ENCODE measurements around the gene TMEM39B. TPM values are rescaled to one million over a fixed set of nuclear protein-coding genes. Genes with fewer than 3 reads are reported as not detected.

The TMEM39B gene
- polyA plus RNA-seq, result 5.9 TPM

- H3K4me1 Mint-ChIP-seq, result peaks cover 25 to 28% (median 26%) of the 10 kb centered on the region in 3 donors
These were observed at the start of gene TMEM39B for GRCh38 chr1:32072622-32073298. Gene TMEM39B (plus strand): TSS chr1:32072939. CDS start chr1:32073048, 109 bp downstream.

GRCh38 chr1:32023351-32023750 lies 49.4 kb upstream of the TMEM39B start:
- peaks cover 38 to 46% (median 42%) of the 10 kb centered on the region in 3 donors for H3K4me1 Mint-ChIP-seq
- H3K27me3 Mint-ChIP-seq, result no peaks in the 10 kb centered on the region
- no peaks in the 10 kb centered on the region for H3K9me3 Mint-ChIP-seq
- peaks cover 1% of the 10 kb centered on the region for H3K36me3 Mint-ChIP-seq
- no peak overlapping the region for H3K4me3 Mint-ChIP-seq
- H3K27ac Mint-ChIP-seq, result peak overlapping the region in 2 of 3 donors; percentile 36 to 53

More at GRCh38 chr1:32072622-32073298, at the start of gene TMEM39B:
- Mint-ChIP-seq H3K27ac (peak within 1 kb of the TSS; percentile 94 to 95 (median 95)), H3K36me3 (peaks cover 4% of the 10 kb centered on the region), H3K4me3 (peak within 1 kb of the TSS; percentile 93 to 99 (median 97)), H3K9me3 (peaks cover 0 to 2% (median 0%) of the 10 kb centered on the region in 3 donors), H3K27me3 (no peaks in the 10 kb centered on the region)

- H3K9me3 Mint-ChIP-seq, result no peaks in the 10 kb centered on the region
- no peak overlapping the region for H3K27ac Mint-ChIP-seq
- H3K36me3 Mint-ChIP-seq, result peaks cover 1% of the 10 kb centered on the region
- peak overlapping the region in 1 of 4 donors; percentile 5 for H3K4me3 Mint-ChIP-seq
- H3K4me1 Mint-ChIP-seq, result peaks cover 39 to 50% (median 42%) of the 10 kb centered on the region in 3 donors
- no peaks in the 10 kb centered on the region for H3K27me3 Mint-ChIP-seq
These were observed 47.2 kb upstream of the TMEM39B start for GRCh38 chr1:32025515-32025914.

GRCh38 chr1:32028746-32029145 lies 44.0 kb upstream of the TMEM39B start:
- H3K4me1 Mint-ChIP-seq, result peaks cover 24 to 38% (median 36%) of the 10 kb centered on the region in 3 donors
- H3K27me3 Mint-ChIP-seq, result no peaks in the 10 kb centered on the region
- H3K36me3 Mint-ChIP-seq, result peaks cover 1% of the 10 kb centered on the region
- H3K9me3 Mint-ChIP-seq, result no peaks in the 10 kb centered on the region
- no peak overlapping the region for H3K4me3 Mint-ChIP-seq
- H3K27ac Mint-ChIP-seq, result no peak overlapping the region

GRCh38 chr1:32031578-32032274 lies 41.0 kb upstream of the TMEM39B start:
- no peaks in the 10 kb centered on the region for H3K36me3 Mint-ChIP-seq
- no peaks in the 10 kb centered on the region for H3K9me3 Mint-ChIP-seq
- H3K27ac Mint-ChIP-seq, result peak overlapping the region in 1 of 3 donors; percentile 69
- no peaks in the 10 kb centered on the region for H3K27me3 Mint-ChIP-seq
- H3K4me1 Mint-ChIP-seq, result peaks cover 21 to 32% (median 30%) of the 10 kb centered on the region in 3 donors
- H3K4me3 Mint-ChIP-seq, result no peak overlapping the region

- Mint-ChIP-seq H3K4me1 (peaks cover 15 to 28% (median 26%) of the 10 kb centered on the region in 3 donors), H3K27ac (peak overlapping the region in 1 of 3 donors; percentile 69), H3K36me3 (no peaks in the 10 kb centered on the region), H3K9me3 (no peaks in the 10 kb centered on the region), H3K4me3 (no peak overlapping the region), H3K27me3 (no peaks in the 10 kb centered on the region)
These were observed 40.5 kb upstream of the TMEM39B start for GRCh38 chr1:32032275-32032615.

- Mint-ChIP-seq H3K9me3 (no peaks in the 10 kb centered on the region), H3K36me3 (peaks cover 4% of the 10 kb centered on the region), H3K4me1 (peaks cover 5 to 16% (median 12%) of the 10 kb centered on the region in 3 donors), H3K4me3 (no peak overlapping the region), H3K27me3 (no peaks in the 10 kb centered on the region), H3K27ac (peak overlapping the region in 1 of 3 donors; percentile 35)
These were observed 37.6 kb upstream of the TMEM39B start for GRCh38 chr1:32035119-32035518.

- no peaks in the 10 kb centered on the region for H3K9me3 Mint-ChIP-seq
- H3K4me3 Mint-ChIP-seq, result no peak overlapping the region
- H3K27me3 Mint-ChIP-seq, result no peaks in the 10 kb centered on the region
- H3K4me1 Mint-ChIP-seq, result peaks cover 0 to 4% (median 0%) of the 10 kb centered on the region in 3 donors
- no peak overlapping the region for H3K27ac Mint-ChIP-seq
- peaks cover 6% of the 10 kb centered on the region for H3K36me3 Mint-ChIP-seq
These were observed 32.0 kb upstream of the TMEM39B start for GRCh38 chr1:32040711-32041110.

GRCh38 chr1:32042330-32042729 lies 30.4 kb upstream of the TMEM39B start:
- no peaks in the 10 kb centered on the region for H3K9me3 Mint-ChIP-seq
- no peak overlapping the region for H3K4me3 Mint-ChIP-seq
- peaks cover 0 to 4% (median 0%) of the 10 kb centered on the region in 3 donors for H3K4me1 Mint-ChIP-seq
- peaks cover 6% of the 10 kb centered on the region for H3K36me3 Mint-ChIP-seq
- H3K27ac Mint-ChIP-seq, result no peak overlapping the region
- no peaks in the 10 kb centered on the region for H3K27me3 Mint-ChIP-seq

- Mint-ChIP-seq H3K36me3 (peaks cover 6% of the 10 kb centered on the region), H3K4me1 (peaks cover 0 to 4% (median 1%) of the 10 kb centered on the region in 3 donors), H3K4me3 (no peak overlapping the region), H3K27ac (no peak overlapping the region), H3K27me3 (no peaks in the 10 kb centered on the region), H3K9me3 (no peaks in the 10 kb centered on the region)
These were observed 28.5 kb upstream of the TMEM39B start for GRCh38 chr1:32044234-32044633.

- no peaks in the 10 kb centered on the region for H3K27me3 Mint-ChIP-seq
- H3K27ac Mint-ChIP-seq, result no peak overlapping the region
- H3K36me3 Mint-ChIP-seq, result peaks cover 2% of the 10 kb centered on the region
- peaks cover 4 to 6% (median 4%) of the 10 kb centered on the region in 3 donors for H3K4me1 Mint-ChIP-seq
- H3K4me3 Mint-ChIP-seq, result no peak overlapping the region
- no peaks in the 10 kb centered on the region for H3K9me3 Mint-ChIP-seq
These were observed 27.0 kb upstream of the TMEM39B start for GRCh38 chr1:32045772-32046171.

GRCh38 chr1:32047701-32048100 lies 25.0 kb upstream of the TMEM39B start:
- no peaks in the 10 kb centered on the region for H3K27me3 Mint-ChIP-seq
- H3K27ac Mint-ChIP-seq, result peak overlapping the region in 1 of 3 donors; percentile 45
- peaks cover 0 to 6% (median 4%) of the 10 kb centered on the region in 3 donors for H3K4me1 Mint-ChIP-seq
- H3K36me3 Mint-ChIP-seq, result peaks cover 2% of the 10 kb centered on the region
- H3K4me3 Mint-ChIP-seq, result no peak overlapping the region
- H3K9me3 Mint-ChIP-seq, result no peaks in the 10 kb centered on the region

- Mint-ChIP-seq H3K27ac (peak overlapping the region in 2 of 3 donors; percentile 41 to 74), H3K4me3 (no peak overlapping the region), H3K4me1 (peaks cover 0 to 6% (median 4%) of the 10 kb centered on the region in 3 donors), H3K27me3 (no peaks in the 10 kb centered on the region), H3K36me3 (peaks cover 2% of the 10 kb centered on the region), H3K9me3 (no peaks in the 10 kb centered on the region)
These were observed 24.3 kb upstream of the TMEM39B start for GRCh38 chr1:32048440-32048839.

GRCh38 chr1:32051706-32052105 lies 21.0 kb upstream of the TMEM39B start:
- Mint-ChIP-seq H3K27me3 (no peaks in the 10 kb centered on the region), H3K36me3 (peaks cover 3% of the 10 kb centered on the region), H3K4me1 (peaks cover 0 to 6% (median 4%) of the 10 kb centered on the region in 3 donors), H3K4me3 (no peak overlapping the region), H3K9me3 (no peaks in the 10 kb centered on the region), H3K27ac (no peak overlapping the region)

GRCh38 chr1:32052887-32053286 lies 19.9 kb upstream of the TMEM39B start:
- H3K9me3 Mint-ChIP-seq, result no peaks in the 10 kb centered on the region
- peaks cover 0 to 6% (median 4%) of the 10 kb centered on the region in 3 donors for H3K4me1 Mint-ChIP-seq
- H3K4me3 Mint-ChIP-seq, result no peak overlapping the region
- H3K27ac Mint-ChIP-seq, result no peak overlapping the region
- peaks cover 3% of the 10 kb centered on the region for H3K36me3 Mint-ChIP-seq
- H3K27me3 Mint-ChIP-seq, result no peaks in the 10 kb centered on the region
